NCI-H128 (cell line): ENCODE results near the gene ULK2.

ENCODE experiments used
- DNase-seq: peaks from one replicate; lab custom pipeline; 2025; ENCODE audit not compliant: unreplicated experiment; lab: John Stamatoyannopoulos, UW

Gene ULK2

GRCh38 chr17:19747829-19748806 is 119.6 kb downstream of the ULK2 start, which contains the start of gene ALDH3A1:
ALDH3A1 (minus strand) TSS chr17:19748298; CDS start chr17:19745129, 3,169 bp downstream.
- DNase-seq = no peak

DNA sequence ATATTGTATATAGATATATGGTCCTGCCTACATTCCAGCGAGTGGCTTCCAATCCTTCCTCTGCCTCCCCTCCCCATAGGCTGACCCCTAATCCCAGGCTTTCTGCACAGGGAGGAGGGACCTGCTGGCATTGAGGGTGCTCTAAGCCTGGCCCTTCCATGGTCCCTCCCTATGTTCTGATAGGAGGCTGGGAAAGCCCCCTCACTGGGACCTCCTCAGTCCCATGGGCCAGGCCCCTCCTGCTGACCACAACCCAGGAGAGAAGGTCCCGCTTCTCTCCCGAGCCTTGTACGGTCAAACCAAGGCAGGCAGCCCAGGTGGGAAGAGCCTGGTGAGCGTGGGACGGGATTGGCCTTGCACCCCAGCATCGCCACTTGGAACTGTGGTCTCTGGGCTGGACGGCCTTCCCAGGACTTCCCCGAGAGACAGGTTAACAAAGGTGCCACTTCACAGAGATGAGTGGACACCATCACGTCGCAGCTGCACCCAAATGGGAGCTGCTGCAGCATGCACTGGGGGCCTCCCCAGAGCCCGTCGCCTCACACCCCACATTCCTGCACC is 120.5 kb downstream of the ULK2 start:
- no peak for DNase-seq

GRCh38 chr17:19746517-19746916 is 121.2 kb downstream of the ULK2 start:
- no peak for DNase-seq

DNA sequence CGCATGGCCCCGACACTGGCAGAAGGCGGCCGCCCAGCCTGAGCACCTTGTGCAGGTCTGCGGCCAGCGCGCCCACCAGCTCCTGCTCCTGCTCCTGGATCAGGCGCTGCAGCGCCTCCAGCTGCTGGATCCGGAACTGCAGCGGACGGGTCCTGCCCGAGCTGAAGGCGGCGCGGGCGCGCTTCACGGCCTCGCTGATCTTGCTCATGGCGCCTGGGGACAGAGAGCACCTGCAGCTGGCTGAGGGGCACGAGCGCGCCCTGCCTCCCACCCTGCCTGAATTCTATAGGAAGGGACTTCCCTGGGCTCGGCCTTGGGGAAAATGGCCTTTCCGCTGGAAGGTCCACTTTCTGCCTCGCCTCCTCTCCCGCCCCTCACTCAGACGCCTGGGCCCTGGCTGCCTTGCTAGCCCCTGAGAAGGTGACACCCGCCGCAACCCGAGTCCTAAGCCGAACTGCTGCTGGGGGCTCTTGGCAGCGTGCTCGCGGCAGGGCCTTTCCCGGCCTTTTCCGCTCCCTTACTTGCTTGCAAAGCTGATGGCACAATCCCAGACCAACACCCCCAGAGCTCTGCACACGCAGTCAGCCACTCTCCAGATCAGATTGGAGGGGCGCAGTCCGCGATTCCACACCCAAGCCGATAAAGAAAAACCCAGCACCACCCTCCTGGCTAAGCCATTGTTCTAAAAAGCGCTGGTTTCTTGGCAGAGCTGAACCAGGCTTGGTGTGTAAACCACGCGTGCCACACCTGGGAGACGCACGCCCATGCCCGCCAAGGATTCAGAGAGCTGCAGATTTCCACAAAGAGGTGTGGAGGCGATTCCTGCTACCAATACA is 122.6 kb downstream of the ULK2 start:
- DNase-seq = peak; percentile 56

GRCh38 chr17:19744492-19744891 is 123.2 kb downstream of the ULK2 start:
- no peak for DNase-seq

DNA sequence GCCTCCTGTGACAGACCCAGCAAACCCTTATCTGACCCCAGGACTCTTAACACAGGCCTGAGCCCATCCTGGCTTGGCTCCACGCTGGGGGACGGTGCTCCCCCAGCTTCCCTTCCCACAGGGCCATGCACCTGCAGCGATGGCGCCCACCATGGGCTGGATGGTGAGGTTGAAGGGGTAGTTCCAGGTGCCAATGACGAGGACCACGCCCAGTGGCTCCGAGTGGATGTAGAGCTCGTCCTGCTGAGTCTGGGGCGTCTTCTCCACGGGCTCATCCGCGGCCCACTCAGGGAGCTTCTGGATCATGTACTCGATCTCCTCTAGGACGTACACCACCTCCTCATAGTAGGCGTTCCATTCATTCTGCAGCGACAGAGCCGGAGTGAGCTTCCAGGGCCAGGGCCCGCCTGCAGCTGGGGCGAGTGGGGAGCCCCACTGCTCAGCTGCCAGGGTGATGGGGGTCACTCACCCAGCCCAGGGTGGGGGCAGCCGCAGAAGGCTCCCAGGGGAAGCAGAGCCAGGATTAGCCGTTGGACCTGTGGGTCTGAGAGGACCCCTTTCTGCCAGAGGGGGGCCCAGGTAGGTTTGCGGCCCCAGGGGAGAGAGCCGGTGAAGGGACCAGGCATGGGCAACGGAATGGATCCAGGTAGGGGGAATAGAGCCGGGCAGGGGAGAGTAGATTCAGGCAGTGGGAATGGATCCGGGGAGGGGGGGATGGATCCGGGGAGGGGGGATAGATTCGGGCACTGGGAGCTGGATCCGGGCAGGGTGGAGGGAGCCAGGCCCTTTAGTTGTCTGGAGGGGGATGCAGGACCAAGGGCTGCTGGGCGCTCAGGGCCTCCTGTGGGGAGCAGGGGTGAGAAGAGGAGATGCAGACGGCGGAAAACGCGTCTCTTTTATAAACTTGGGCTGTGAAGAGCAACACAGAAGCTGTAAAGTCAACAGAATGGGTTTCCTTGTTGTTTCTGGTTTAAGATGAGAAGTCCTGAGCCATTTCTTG is 124.3 kb downstream of the ULK2 start:
- DNase-seq = no peak

GRCh38 chr17:19742495-19742894 is 125.2 kb downstream of the ULK2 start:
- DNase-seq = no peak

DNA sequence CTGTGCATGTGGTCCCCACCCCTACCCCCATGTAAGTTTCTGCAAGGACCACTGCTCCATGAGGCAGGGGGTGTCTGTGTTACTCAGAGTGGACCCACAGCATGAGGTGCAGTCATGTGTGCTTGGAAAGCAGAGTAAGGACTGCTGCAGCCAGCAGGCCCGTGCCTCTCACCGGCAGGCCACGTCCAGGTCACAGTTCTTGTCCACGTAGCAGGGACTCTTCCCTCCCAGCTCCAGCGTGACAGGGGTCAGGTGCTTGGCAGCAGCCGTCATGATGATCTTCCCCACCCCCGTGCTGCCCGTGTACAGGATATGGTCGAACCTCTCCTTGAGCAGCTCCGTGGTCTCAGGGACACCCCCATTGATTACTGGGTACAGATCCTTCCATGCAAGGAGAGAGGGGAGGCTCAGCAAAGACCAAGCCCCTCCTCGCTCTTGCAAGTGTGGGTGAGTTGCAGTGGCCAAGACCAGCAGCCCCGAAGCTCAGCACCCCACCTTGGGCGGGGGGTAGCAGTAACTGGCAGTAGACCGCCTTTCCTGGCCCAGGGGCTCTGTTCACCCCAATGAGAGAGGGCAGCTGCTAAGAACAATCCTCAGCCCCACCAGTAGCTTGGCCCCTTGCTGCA is 125.8 kb downstream of the ULK2 start:
- DNase-seq = no peak

DNA sequence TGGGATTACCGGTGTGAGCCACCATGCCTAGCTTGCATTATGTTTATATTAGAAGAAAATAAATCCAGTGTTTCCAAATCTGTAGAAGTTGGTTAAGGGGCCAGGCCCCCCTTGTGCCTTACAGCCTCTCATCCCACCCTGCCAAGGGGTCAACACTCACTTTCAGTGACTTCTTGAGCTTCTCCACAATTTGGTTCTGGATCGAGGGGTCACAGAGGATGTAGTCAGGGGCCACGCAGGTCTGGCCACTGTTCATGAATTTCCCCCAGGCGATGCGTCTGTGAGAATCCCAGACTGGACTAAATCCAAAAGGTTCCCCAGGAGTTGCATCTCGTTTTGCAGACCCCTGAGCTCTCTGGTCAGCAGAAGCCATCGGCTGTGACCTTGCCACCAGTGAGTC is 126.8 kb downstream of the ULK2 start:
- no peak for DNase-seq

DNA sequence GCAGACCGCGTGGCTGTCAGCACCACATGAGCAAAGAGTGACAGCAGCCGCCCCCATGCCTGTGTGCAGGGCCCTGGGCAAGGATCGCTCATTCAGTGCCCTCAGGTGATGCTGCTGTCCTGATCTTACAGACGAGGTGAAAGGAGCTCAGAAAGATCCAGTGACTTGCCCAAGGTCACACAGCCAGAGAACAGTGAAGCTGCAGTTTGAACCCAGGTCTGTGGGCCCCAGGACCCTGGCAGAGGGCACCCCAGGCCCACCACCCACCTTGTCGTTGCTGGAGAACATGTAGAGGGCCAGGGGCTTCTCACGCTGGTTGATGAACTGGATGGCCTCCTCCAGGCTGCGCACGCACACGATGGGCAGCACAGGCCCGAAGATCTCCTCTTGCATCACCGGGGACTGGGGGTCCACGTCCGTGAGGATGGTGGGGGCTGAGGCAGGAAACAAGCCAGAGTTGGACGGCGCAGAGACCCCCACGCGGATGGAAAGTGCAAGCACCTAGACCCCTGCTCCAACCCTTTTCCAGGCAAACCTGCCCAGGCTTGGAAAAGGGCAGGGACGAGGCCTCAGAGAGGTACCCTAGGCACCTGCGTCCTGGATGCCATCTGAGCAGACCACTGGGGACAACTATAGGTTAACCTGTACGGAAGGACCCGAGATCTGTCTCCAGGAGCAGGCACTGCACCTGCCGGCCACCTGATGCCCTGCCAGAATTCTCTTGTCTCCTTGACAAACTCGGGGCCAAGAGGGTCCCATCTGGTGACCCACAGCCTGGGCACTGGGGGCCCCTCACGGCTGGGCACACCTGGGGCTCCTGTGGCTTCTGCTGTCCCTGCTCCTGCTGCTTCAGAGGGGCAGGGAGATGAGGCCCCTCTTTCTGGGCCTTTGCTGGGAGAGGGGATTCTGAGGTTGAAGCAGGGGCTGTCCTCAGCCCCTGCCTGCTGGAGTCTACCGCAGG is 128.2 kb downstream of the ULK2 start:
- DNase-seq = no peak

DNA sequence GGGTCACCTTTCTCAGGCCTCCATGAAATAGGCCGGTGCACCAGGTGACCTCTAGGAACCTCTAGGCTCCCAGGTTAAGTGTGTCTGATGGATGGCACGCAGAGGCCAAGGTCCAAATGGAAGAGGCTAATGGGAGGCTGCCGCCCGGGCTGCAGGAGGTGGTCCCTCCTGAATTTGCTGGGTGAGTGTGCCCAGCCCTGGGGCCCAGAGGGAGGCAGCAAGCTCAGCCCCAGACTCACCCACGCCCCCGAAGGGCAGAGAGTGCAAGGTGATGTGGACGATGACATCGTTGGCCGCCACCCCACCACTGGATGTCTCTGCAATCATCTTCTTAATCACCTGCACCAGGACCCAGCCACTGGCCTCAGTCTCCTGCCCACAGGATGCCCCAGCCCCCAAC is 129.0 kb downstream of the ULK2 start:
- DNase-seq = no peak

DNA sequence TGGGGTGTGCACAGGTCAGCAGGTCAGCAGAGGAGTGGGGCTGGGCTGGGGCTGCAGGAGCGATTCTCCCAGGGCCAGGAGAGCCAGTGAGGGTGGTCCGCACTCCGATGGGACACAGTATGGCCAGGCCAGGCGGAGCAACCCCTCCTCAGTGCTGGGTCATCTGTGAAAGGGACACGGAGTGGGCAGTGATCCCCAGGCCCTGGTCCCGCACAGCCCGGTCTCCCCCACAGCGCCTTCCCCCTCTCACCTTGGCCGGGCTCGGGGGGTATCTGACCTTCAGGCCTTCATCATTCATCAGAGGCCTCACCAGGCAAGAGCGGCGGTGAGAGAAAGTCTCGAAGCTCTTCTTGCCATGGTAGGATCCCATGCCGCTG is 129.7 kb downstream of the ULK2 start:
- DNase-seq = no peak

GRCh38 chr17:19737305-19738072 is 130.2 kb downstream of the ULK2 start:
- DNase-seq = no peak

- DNase-seq = no peak
Measured at GRCh38 chr17:19736071-19736470, 131.7 kb downstream of the ULK2 start.

DNA sequence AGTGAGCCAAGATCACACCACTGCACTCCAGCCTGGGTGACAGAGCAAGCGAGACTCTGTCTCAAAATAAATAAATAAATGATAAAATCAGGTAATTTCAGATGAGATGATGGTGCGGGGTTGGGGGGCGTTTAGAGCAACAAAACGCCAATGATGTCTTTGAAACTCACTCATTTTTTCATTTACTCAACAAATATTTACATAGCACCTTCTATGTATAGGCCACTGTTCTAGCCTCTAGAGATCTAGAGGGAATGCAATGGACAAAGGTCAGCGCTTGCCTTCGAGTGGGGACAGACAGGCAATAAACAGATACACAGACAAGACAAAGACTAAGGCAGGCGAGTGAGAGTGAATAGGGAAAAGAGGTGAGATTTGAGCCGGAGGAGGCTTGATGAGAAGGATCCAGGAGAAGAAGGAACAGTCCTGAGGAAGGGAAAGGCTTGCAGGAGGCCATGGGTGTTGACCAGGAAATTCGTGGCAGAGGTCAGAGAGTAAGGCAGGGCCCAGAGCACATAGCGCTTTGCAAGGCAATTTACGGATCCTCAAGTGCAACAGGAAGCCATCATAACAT is 133.7 kb downstream of the ULK2 start:
- DNase-seq = no peak

DNA sequence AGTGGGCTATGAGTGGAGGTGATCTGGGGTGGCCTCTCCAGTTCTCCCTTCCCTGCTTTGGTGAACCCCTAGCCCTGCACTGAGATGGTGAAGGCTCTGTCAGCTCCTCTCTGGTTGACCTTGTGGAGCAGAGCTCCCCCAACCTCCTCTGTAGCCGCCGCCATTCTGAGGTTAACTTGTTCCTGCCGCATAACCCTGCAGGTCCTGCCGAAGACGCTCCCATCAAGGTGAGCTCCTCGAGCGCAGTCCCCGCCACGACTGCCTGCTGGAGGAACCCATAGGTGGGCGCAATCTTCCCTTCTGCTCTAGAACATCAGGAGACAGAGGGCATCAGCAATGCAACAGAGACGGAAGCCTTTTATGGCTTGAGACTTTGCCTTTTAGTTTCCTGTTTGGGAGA is 136.1 kb downstream of the ULK2 start:
- DNase-seq = no peak

DNA sequence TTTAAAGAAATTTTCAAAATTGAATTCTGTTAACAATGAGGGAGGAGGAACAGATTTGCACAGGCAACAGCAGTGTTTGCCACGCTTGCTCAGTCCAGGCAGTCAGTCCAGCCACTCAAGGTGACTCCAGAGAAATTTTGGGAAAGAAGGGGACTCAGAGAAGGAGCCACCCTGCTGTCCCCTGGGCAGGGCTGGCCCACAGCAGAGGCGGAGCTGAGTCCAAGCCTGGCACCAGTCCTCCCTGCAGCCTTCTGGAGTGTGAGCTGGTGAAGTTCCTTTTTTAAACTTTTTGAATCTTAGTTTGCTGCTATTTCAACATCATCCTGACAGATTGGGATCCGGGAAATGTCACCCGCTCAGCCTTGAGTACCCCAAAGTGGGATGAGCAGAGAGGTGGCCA is 136.9 kb downstream of the ULK2 start:
- no peak for DNase-seq

GRCh38 chr17:19729900-19730299 is 137.8 kb downstream of the ULK2 start:
- DNase-seq = no peak
